HG03280 (cell line): ENCODE results near the gene ADGRG3.

ENCODE experiments used
- ATAC-seq: cut with Tn5 transposase; IDR thresholded peaks from one replicate; pipeline ENCODE4 v1.9.1; 2021; ENCODE audit warnings: mild to moderate bottlenecking, moderate library complexity; ENCODE audit not compliant: unreplicated experiment

ADGRG3 gene

GRCh38 chr16:57694725-57695679, 26.9 kb downstream of the ADGRG3 start, which contains the start of gene DRC7:
TSS of gene DRC7 (plus strand) at chr16:57694806. CDS start at chr16:57697950, 3,144 bp downstream.
- ATAC-seq: no peak

GRCh38 chr16:57695680-57696069, 27.6 kb downstream of the ADGRG3 start:
- ATAC-seq: no peak

DNA sequence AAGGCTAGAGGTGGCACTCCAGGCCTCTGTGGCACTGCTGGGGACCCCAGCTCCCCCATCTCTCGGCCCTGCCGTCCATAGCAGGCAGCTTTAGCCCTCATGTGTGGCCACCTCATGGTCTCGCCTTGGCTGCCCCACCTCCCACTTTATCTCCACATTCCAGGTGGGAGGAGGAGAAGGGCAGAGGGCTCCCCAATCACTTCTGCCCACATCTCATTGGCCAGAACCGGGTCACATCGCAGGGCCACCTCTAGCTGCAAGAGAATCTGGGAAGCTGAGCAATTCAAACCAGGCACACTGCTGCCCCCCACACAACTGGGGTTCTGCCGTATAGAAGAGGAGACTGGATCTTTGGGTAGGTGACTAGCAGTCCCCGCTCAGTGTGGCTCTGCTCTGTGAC, 28.1 kb downstream of the ADGRG3 start:
- ATAC-seq: no peak

DNA sequence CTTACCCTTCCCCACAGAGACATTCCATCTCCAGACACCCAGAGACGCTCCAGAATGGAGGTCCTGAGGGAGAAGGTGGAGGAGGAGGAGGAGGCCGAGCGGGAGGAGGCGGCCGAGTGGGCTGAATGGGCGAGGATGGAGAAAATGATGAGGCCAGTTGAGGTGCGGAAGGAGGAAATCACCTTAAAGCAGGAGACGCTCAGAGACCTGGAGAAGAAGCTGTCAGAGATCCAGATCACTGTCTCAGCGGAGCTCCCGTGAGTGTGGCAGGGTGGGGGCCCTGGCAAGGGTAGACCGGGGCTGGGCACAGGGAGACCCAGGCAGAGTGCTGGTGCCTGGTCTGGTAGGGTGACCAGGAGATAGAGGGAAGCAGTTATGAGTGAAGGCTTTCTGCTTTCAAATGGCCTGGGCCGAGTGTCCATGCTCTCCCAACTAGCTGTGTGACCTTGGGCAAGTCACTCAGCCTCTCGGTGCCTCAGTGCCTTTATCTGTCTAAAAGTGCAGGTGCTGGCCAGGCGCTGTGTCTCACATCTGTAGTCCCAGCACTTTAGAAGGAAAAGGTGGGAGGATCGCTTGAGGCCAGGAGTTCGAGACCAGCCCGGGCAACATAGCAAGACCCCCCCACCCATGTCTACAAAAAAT, 29.9 kb downstream of the ADGRG3 start:
- no peak for ATAC-seq

DNA sequence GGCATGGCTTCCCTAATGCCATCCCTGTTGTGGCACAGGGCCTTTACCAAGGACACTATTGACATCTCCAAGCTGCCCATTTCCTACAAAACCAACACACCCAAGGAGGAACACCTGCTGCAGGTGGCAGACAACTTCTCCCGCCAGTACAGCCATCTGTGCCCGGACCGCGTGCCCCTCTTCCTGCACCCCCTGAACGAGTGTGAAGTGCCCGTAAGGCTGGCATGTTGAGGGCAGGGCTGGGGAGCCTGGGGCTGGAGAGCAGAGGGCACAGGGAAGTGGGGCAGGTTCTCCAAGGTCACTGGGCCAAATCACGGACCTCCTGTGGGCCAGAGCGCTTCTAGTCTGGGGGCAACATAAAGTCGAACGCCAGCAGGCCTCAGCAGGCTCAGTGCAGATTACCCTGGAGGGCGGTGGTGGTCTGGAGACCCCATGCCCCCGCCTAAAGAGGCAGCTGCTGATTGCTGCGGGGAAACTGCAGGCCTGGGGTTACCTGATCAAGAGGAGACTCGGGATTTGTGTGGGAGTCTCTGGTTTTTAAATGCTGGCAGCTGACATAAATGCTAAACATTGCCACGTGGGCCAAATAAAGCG, 30.8 kb downstream of the ADGRG3 start:
- ATAC-seq: no peak

- ATAC-seq: no peak
These were observed 31.4 kb downstream of the ADGRG3 start for GRCh38 chr16:57699481-57699880.

DNA sequence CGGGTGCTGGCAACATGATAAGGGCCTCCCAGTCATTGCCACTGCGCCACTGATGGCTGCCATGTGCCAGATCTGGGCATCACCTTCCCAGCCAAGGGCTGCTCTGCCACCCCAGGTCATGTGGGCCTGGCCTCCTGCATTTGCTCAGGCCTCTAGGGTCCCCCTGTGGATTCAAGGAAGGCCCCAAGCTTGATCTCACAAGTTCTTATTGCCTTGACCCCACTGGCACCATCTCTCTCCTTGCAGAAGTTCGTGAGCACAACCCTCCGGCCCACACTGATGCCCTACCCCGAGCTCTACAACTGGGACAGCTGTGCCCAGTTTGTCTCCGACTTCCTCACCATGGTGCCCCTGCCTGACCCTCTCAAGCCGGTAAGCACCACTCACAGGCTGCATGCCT, 31.8 kb downstream of the ADGRG3 start:
- no peak for ATAC-seq

DNA sequence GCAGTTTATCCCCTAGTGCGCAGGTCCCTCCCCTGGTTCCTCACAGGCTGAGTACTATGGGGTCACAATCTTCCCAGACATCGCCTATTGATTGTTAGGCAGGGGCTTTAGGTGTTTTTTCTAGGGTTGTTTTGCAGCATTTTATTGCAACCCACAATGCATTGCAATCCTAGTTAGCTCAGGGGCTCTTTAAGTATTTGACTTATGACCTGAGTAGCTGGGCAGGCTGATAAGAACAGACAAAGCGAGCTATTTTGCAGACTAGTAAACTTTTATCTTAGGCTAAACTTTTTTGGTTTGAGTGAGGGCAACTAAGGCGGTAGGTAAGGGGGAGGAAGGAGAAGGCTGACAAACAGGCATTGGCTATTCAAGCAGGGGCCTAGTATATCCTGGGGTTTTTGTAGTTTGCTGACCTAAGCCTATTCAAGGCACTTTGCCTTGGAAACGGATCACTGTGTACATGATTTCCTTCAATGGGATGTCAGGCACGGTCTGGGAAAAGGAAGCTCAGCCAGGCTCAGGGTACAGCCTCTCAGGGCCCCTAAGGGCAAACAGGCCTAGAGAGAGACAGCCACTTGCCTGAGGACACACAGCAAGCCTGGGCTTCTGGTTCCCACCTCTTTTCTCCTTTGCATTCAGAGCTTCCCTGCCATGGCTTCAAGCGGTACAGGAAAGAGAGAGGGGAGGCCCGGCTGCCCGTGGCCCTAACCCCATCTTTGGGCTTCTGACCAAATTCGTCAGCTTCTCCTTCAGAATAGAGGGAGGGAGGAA, 32.9 kb downstream of the ADGRG3 start:
- no peak for ATAC-seq

DNA sequence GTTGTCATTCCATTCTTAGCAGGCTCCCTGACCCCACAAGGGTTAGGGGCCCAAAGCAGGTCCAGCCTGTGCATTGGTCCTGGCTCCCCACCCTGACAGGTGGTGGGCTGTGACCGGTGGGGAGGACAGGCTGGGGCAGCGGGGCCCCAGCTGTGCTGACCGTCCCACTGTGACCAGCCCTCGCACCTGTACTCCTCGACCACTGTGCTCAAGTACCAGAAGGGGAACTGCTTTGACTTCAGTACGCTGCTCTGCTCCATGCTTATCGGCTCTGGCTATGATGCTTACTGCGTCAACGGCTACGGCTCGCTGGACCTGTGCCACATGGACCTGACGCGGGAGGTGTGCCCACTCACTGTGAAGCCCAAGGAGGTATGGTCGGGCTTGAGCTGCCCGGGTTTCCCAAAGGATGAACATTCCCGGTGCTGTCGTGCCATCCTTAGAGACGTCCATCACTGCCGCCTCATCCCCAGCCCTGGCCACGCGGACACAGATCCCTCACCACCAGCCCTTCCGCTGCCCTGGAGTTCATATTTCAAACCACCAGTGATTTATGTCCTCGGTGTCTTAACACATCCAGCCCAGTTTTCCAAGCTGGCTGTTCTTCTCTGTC, 33.8 kb downstream of the ADGRG3 start:
- ATAC-seq: no peak

GRCh38 chr16:57703416-57704010, 35.4 kb downstream of the ADGRG3 start:
- no peak for ATAC-seq

GRCh38 chr16:57704011-57704904, 36.2 kb downstream of the ADGRG3 start:
- no peak for ATAC-seq

- no peak for ATAC-seq
These were observed 37.1 kb downstream of the ADGRG3 start for GRCh38 chr16:57704905-57705852.

DNA sequence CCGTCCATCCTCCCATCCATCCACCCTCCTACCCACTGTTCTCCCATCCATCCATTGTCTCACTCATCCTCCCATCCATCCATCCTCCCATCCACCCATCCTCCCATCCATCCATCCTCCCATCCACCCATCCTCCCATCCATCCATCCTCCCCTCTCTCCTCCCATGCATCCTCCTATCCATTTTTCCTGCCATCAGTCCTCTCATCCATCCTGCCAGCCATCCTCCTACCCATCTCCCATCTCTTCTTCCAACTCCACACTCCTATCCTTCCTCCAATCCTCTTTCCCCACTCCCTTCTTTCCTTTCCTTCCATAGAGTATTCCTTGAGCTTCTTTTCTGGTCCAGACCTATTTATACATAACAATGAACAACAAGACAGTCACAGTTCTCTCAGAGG, 38.6 kb downstream of the ADGRG3 start:
- ATAC-seq: no peak

- no peak for ATAC-seq
These were observed 39.2 kb downstream of the ADGRG3 start for GRCh38 chr16:57707331-57707730.

DNA sequence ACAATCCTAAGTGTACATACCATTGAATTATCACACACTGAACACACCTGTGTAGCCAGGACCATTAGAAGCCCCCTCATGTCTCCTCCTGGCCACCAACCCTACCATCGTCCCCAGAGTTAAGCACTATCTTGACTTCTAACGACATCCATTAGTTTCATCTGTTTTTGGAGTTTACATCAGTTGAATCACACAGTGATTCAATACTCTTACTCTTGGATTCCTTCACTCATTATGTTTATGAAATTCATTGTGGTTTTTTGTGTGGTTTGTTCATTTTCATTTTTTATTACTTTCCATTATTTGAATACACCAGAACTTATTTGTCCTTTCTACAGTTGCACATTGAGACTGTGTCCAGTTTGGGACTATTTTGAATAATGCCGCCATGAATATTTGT, 40.1 kb downstream of the ADGRG3 start:
- ATAC-seq: no peak

GRCh38 chr16:57709663-57710062, 41.6 kb downstream of the ADGRG3 start:
- no peak for ATAC-seq

DNA sequence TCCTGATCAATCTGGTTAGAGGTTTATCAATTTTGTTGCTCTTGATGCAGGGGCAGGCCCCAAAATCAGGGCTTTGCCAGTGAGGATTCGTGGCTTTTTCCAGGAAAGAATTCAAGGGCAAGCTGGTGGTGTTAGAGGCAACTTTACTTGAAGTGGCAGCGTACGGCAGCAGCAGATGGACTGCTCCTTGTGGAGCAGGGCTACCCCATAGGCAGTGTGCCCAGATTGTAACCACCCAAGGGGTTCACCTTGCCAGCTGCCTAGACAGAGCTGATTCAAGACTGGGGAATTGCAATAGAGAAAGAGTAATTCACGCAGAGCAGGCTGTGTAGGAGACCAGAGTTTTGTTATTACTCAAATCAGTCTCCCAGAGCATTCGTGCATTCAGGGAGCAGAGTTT, 43.2 kb downstream of the ADGRG3 start:
- no peak for ATAC-seq

- ATAC-seq: no peak
These were observed 43.9 kb downstream of the ADGRG3 start for GRCh38 chr16:57711993-57712392.
